ENCODE results near the gene CHST11. TPM values are rescaled to one million over a fixed set of nuclear protein-coding genes. Genes with fewer than 3 reads are reported as not detected.

CHST11 gene
- total RNA-seq, 2 donors from 2014 or later: 2.9 to 4.9 TPM

DNA sequence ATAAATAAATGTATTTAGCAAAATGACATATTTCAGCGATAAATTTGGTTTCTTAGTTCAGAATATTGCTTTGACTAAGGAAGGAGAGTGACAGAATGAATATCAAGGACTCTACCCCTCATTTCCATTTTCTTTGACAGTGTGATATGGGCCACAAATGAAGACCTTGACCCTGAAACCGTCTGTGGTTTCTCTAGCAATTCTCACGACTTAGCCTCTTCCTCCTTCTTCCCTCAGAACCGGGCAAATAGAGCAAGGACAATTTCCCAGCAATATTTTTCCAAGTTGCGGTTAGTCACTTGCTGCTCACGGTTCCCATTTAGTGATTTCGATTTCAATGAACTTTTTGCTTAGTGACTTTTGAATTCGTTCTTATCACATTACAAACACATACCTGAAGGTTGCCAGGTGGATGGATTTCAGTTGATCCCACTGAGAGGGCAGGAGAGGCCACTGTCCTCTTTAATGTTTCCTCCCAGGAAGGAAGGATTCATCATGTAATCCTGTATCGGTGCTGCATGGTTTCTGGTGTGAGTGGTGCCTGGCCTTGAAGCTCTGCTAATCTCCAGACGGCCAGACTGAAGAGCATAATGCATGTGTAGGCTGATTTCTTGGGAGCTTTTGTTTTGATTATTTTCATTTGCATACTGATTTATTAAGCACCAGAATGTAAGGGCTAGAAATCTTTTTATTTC, 77.6 kb downstream of the CHST11 start:
- Histone ChIP-seq H3K27ac (no peak overlapping the region), H3K4me1 (no peaks in the 10 kb centered on the region), H3K27me3 (no peaks in the 10 kb centered on the region), H3K9me3 (no peaks in the 10 kb centered on the region), H3K9ac (ENCODE audit: low read depth in 2 of 2, low read length in 2 of 2) (no peak overlapping the region), H3K36me3 (no peaks in the 10 kb centered on the region), H3K4me3 (no peak overlapping the region)
- intact Hi-C loops (cut with DNase I): no loop called here
- DNase-seq: no peak
- TF ChIP-seq, protein P1, sequence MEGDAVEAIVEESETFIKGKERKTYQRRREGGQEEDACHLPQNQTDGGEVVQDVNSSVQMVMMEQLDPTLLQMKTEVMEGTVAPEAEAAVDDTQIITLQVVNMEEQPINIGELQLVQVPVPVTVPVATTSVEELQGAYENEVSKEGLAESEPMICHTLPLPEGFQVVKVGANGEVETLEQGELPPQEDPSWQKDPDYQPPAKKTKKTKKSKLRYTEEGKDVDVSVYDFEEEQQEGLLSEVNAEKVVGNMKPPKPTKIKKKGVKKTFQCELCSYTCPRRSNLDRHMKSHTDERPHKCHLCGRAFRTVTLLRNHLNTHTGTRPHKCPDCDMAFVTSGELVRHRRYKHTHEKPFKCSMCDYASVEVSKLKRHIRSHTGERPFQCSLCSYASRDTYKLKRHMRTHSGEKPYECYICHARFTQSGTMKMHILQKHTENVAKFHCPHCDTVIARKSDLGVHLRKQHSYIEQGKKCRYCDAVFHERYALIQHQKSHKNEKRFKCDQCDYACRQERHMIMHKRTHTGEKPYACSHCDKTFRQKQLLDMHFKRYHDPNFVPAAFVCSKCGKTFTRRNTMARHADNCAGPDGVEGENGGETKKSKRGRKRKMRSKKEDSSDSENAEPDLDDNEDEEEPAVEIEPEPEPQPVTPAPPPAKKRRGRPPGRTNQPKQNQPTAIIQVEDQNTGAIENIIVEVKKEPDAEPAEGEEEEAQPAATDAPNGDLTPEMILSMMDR (IDR thresholded peaks at IDR 0.05): no peak

DNA sequence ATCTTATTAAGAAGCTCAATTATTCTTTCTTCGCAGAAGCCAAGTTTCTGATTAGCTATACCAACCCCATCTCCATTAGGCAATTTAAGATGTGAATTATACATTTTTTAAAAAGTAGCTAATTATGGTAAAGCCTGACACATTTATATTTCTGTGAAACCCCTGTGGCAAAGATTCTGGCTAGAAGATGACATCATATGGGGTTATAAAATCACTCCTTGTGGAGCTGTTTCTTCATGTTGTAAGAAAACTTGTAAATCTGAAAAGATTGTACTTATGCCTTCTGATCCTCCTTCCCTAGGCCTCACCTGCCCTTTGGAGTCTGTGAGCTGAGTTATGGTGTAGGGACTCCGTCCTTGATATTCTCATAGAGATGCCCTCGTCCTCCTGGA, 78.1 kb downstream of the CHST11 start:
- intact Hi-C loops (cut with DNase I): no loop called here
- TF ChIP-seq, protein P1 (IDR thresholded peaks at IDR 0.05): no peak
- Histone ChIP-seq H3K36me3 (no peaks in the 10 kb centered on the region), H3K4me3 (no peak overlapping the region), H3K9ac (ENCODE audit: low read depth in 2 of 2, low read length in 2 of 2) (no peak overlapping the region), H3K27me3 (no peaks in the 10 kb centered on the region), H3K27ac (no peak overlapping the region), H3K4me1 (no peaks in the 10 kb centered on the region), H3K9me3 (no peaks in the 10 kb centered on the region)
- no peak for DNase-seq

DNA sequence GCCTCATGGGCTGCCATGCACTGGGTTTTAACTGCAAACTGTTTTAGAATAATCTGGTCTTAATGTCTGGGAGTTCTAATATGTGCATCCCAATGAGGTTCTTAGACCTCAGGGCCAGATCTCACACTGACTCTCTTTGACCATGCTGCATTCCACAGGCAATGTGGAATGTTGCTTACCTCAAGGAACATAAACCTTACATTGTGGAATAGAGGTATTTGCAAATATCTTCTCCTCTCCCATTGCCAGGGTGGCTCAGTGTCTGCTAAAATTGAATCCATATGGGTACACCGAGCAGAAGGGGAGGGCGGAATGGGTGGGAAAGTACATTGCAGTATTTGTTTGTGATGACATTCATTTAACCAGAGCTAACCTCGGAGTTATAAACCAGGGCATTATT, 78.6 kb downstream of the CHST11 start:
- H3K4me3 ChIP-seq: no peak overlapping the region
- no peaks in the 10 kb centered on the region for H3K36me3 ChIP-seq
- DNase-seq: no peak
- H3K9ac ChIP-seq (ENCODE audit: low read depth in 2 of 2, low read length in 2 of 2): no peak overlapping the region
- H3K27me3 ChIP-seq: no peaks in the 10 kb centered on the region
- TF ChIP-seq, protein P1 (IDR thresholded peaks at IDR 0.05): no peak
- no peaks in the 10 kb centered on the region for H3K4me1 ChIP-seq
- H3K9me3 ChIP-seq: no peaks in the 10 kb centered on the region
- H3K27ac ChIP-seq: no peak overlapping the region
- intact Hi-C loops (cut with DNase I): no loop called here

DNA sequence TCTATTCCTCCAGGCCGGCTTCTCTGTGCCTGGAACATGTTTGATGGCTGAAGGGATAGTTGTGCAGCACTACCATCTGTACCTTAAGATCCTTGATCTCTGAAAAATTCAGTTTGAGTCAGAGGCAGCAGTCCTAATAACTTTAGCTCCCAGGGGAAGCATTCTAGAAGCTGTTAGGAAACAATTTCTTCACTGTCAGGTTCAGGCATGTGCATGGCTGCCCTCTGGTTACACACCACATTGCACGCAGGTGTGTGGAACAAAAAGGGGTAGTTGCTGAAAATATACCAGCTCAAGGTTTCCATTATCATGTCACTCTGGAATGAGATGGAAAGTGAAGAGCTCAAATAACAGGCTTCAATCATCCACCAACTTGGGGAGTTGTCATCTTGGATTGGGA, 80.1 kb downstream of the CHST11 start:
- intact Hi-C loops (cut with DNase I): no loop called here
- Histone ChIP-seq H3K27ac (no peak overlapping the region), H3K4me3 (no peak overlapping the region), H3K9ac (ENCODE audit: low read depth in 2 of 2, low read length in 2 of 2) (no peak overlapping the region), H3K9me3 (no peaks in the 10 kb centered on the region), H3K4me1 (no peaks in the 10 kb centered on the region), H3K27me3 (no peaks in the 10 kb centered on the region), H3K36me3 (no peaks in the 10 kb centered on the region)
- DNase-seq: no peak
- TF ChIP-seq, protein P1 (IDR thresholded peaks at IDR 0.05): no peak

DNA sequence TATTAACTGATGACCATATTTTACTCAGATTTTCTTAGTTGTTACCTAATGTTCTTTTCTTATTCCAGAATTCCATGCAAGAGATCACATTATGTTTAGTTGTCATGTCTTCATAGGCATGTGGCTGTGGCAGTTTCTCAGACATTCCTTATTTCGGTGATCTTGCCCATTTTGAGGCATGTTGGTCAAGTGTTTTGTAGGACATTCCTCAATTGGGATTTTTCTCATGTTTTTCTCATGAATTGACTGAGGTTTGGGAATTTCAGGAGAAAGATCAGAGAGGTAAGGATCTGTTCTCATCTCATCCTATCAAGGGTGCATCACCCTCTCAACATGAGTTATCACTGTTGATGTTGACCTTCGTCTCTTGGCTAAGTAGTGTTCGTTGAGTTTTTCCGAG, 81.3 kb downstream of the CHST11 start:
- H3K4me1 ChIP-seq: no peaks in the 10 kb centered on the region
- no peaks in the 10 kb centered on the region for H3K27me3 ChIP-seq
- H3K9ac ChIP-seq (ENCODE audit: low read depth in 2 of 2, low read length in 2 of 2): no peak overlapping the region
- no peak for DNase-seq
- intact Hi-C loops (cut with DNase I): no loop called here
- no peak overlapping the region for H3K4me3 ChIP-seq
- H3K36me3 ChIP-seq: no peaks in the 10 kb centered on the region
- H3K9me3 ChIP-seq: no peaks in the 10 kb centered on the region
- H3K27ac ChIP-seq: no peak overlapping the region
- TF ChIP-seq, protein P1 (IDR thresholded peaks at IDR 0.05): no peak
